T-helper 1 cell (primary cell): ENCODE measurements around the gene SLC22A24.
"Not testable (repeated sequence)": the region's sequence is repeated elsewhere in the genome, so short reads cannot be mapped to it uniquely, and the experiment has no call there.

Source experiments
- DNase-seq, 5 donors: peaks; one replicate each; pipeline ENCODE4 v3.0.0-alpha.2; 2012 to 2020
- total RNA-seq, 4 donors: gene quantifications; one replicate each; lab custom pipeline; 2026; lab: John Stamatoyannopoulos, UW

The SLC22A24 gene
- 0 to 0.12 (median 0) reads per million in 4 donors for total RNA-seq

- no peak for DNase-seq
Measured at GRCh38 chr11:63144121-63144520, at the start of gene SLC22A24. TSS of gene SLC22A24 (minus strand) at chr11:63144221. CDS start at chr11:63143779, 442 bp downstream.

DNA sequence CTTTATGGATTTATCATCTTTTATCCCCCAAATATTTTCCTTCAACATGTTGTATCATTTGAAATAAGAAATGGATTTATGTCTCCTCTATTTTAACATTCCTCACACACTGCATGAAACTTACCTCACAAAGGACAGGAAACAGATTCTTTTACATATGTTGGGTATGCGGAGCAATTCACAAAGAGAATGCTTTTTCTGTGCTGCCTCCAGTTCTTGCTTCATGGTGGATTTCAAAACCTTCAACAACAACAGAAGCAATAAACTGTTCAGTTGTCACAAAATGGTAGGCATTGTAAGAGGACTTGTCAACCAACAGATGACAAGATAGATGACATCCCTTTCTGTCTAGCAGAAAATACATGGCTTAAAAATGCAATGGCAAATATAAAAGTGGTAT is 36.5 kb upstream of the SLC22A24 start:
- DNase-seq = no peak

DNA sequence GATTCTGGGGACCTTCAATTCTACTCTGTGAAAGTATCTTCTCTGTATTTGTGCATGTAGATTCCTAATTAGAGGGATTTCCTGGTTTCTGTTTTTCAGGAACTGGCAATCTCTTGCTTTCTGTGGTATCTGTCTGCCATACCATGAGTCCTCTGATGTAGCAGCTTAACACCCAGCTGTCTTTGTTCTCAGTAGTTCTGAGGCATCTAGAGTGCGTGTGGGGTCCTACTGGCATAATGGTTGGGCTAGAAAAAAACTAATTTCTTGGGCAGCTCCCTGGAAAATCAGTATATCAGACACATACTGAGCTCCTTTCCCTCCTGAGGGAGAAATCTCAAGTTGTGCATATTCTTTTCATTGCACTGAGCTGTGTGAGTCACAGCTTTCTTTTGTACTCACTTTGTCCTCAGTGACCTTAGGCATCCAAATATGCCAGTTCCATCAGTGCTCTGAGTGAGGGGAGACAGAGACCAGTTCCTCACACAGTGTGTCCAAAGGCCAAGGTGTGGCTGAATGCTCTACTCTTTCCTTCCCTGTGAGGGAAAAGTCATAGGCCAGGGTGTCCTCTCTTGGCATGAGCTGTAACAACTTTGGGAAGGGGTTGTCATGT is 35.5 kb upstream of the SLC22A24 start:
- no peak for DNase-seq

GRCh38 chr11:63177872-63178271 is 33.9 kb upstream of the SLC22A24 start:
- DNase-seq = no peak

DNA sequence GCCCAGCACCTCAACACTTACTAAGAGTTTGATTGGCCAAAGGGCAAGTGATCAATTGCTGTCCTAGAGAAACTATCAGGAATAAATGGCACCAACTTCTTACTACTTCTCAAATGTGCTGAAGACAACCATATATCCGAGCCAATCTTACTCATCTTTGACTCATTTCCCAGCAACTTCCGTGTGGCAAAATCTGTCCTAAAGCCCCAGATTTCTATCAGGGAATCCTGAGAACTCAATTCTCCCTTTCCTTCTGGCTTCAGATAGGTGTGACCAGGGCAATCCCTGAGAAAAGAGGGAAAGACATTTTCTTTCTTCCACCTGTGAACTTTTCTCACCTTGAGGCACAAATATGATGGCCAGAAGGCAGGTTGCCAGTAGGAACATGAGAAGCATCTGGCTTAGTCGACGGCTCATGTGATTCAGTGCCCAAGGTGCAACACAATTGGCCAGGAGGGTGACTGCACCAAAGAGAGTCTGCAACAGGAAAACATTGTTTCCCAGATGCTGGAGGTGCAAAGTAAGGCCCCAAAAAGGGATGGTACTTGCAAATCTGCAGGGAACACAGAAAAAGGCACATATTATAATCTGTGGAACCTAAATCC is 21.8 kb upstream of the SLC22A24 start:
- no peak for DNase-seq

- DNase-seq = no peak
Measured at GRCh38 chr11:63155794-63156193, 11.8 kb upstream of the SLC22A24 start.

GRCh38 chr11:63146581-63146980 is 2.6 kb upstream of the SLC22A24 start:
- no peak for DNase-seq

GRCh38 chr11:63142459-63142858 is 1.6 kb downstream of the SLC22A24 start:
- no peak for DNase-seq

DNA sequence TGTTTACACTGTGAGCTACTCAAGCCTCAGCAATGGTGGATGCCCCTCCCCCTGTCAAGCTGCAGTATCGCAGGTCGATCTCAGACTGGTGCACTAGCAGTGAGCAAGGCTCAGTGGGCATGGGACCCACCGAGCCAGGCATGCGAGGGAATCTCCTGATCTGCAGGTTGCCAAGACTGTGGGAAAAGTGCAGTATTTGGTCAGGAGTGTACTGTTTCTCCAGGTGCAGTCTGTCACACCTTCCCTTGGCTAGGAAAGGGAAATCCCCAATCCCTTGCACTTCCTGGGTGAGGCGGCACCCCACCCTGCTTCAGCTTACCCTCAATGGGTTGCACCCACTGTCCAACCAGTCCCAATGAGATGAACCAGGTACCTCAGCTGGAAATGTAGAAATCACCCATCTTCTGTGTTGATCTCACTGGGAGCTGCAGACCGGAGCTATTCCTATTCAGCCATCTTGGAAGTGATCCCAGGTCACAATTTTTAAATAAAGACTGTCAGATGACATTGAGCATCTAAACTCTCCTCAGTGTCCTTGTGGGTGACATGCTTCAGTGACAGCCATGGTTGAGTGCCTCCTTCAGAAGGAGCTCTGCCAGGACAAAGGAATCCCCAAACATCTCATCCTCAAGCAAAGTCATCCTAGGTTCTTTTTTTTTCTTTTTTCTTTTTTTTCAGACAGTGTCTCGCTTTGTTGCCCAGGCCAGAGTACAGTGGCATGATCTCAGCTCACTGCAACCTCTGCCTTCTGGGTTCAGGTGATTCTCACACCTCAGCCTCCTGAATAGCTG is 10.8 kb downstream of the SLC22A24 start:
- no peak for DNase-seq

GRCh38 chr11:63099555-63099954 is 44.5 kb downstream of the SLC22A24 start:
- DNase-seq = no peak

GRCh38 chr11:63080682-63081081 is 63.3 kb downstream of the SLC22A24 start:
- no peak for DNase-seq

DNA sequence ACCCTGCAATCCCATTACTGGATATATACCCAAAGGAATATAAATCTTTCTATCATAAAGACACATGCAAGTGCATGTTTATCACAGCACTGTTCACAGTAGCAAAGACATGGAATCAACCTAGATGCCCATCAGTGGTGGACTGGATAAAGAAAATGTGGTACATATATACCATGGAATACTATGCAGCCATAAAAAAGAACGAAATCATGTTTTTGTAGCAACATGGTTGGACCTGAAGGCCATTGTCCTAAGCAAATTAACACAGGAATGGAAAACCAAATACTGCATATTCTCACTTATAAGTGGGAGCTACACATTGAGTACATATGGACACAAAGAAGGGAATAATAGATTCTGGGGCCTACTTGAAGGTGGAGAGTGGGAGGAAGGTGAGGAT is 97.8 kb downstream of the SLC22A24 start:
- DNase-seq = not testable (repeated sequence)

GRCh38 chr11:63042596-63042995 is 101.4 kb downstream of the SLC22A24 start:
- no peak for DNase-seq

DNA sequence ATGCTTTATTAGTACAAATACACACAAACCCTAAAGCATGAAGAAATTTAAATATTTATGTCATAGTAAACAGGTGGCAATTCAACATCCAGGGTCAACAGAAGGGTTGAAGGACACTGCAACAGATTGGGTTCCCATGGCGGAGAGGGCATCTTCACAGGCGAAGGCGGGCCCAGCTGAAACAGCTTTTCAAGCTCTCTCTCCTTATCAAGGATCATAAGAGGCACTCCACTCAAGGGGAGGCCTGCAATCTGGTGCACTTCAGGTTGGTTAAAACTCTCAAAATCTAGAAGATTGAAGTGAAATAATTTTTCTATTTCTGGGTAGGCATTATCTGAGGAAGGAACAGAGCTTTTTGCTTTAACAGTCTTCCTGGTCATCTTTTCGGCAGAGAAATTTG is 111.6 kb downstream of the SLC22A24 start:
- DNase-seq = no peak
